IPS DF 6.9 (cell line): ENCODE measurements around the gene ARHGAP22.

ENCODE experiments used
- DNase-seq: peaks from one replicate; pipeline ENCODE4 v3.0.0-alpha.2; 2013; ENCODE audit warnings: low read depth, low spot score
- H3K27ac ChIP-seq: one replicate; pipeline ENCODE4 v1.5.1; 2013; ENCODE audit warnings: low read length, control low read depth
- H3K27me3 ChIP-seq: 2 replicates; pipeline ENCODE4 v1.6.1; 2013; ENCODE audit warnings: mild to moderate bottlenecking, low read length; ENCODE audit not compliant: control insufficient read depth, insufficient read depth
- H3K36me3 ChIP-seq: 2 replicates; pipeline ENCODE4 v1.6.1; 2013; ENCODE audit warnings: low read length; ENCODE audit not compliant: control insufficient read depth, insufficient read depth
- H3K4me1 ChIP-seq: 2 replicates; pipeline ENCODE4 v1.6.1; 2013; ENCODE audit warnings: low read length; ENCODE audit not compliant: control insufficient read depth, insufficient read depth
- H3K4me3 ChIP-seq: 2 replicates; pipeline ENCODE4 v1.5.1; 2013; ENCODE audit warnings: mild to moderate bottlenecking, low read length
- H3K9me3 ChIP-seq: 2 replicates; pipeline ENCODE4 v1.6.1; 2013; ENCODE audit warnings: low read length, inconsistent platforms; ENCODE audit not compliant: control insufficient read depth, insufficient read depth
- WGBS: extraction: QIAGEN DNeasy Blood & Tissue Kit; methylation state at CpG from one replicate; pipeline ENCODE4 v1.1.7; 2013; ENCODE audit warnings: mixed read lengths, missing lambda C conversion rate; ENCODE audit not compliant: insufficient read length, insufficient coverage; 5-methylcytosine and 5-hydroxymethylcytosine counted together

Gene ARHGAP22

DNA sequence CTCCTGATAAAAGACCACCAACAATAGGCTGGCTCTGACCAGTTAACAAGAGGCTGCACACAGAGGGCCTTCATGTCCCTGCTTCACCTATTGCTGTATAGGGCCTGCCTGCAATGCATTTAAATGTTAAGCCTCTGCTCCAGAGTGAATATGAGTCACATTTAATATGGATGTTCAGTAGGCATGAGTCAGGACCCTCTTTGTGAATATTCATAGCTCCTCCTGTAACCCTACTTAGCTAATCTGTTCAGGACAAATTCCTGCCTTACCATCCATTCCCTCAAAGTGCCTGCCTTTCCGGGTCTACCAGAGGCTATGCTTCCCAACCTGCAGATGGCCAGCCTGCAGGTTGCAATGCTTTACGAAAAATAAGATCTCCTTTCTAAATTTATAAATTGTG lies 32.5 kb downstream of the ARHGAP22 start:
- H3K4me1 ChIP-seq: no peaks in the 10 kb centered on the region; the same call in 1 of the 2 replicates
- no peak overlapping the region for H3K27ac ChIP-seq
- no peaks in the 10 kb centered on the region for H3K36me3 ChIP-seq
- WGBS: no CpG with 5 or more reads among the region's 2 CpGs
- H3K4me3 ChIP-seq: no peak overlapping the region
- no peaks in the 10 kb centered on the region for H3K27me3 ChIP-seq
- no peaks in the 10 kb centered on the region for H3K9me3 ChIP-seq
- no peak for DNase-seq

GRCh38 chr10:48568546-48568945 lies 36.3 kb downstream of the ARHGAP22 start:
- Histone ChIP-seq H3K4me3 (no peak overlapping the region), H3K36me3 (no peaks in the 10 kb centered on the region), H3K27ac (no peak overlapping the region), H3K27me3 (no peaks in the 10 kb centered on the region), H3K9me3 (no peaks in the 10 kb centered on the region), H3K4me1 (no peaks in the 10 kb centered on the region)
- DNase-seq: no peak
- WGBS: no CpG with 5 or more reads among the region's 8 CpGs

- H3K4me3 ChIP-seq: no peak overlapping the region
- H3K36me3 ChIP-seq: no peaks in the 10 kb centered on the region
- no peak overlapping the region for H3K27ac ChIP-seq
- no peaks in the 10 kb centered on the region for H3K27me3 ChIP-seq
- no peaks in the 10 kb centered on the region for H3K9me3 ChIP-seq
- no peak for DNase-seq
- H3K4me1 ChIP-seq: no peaks in the 10 kb centered on the region
- no CpG with 5 or more reads among the region's 4 CpGs for WGBS
Measured at GRCh38 chr10:48568131-48568530, 36.7 kb downstream of the ARHGAP22 start.

DNA sequence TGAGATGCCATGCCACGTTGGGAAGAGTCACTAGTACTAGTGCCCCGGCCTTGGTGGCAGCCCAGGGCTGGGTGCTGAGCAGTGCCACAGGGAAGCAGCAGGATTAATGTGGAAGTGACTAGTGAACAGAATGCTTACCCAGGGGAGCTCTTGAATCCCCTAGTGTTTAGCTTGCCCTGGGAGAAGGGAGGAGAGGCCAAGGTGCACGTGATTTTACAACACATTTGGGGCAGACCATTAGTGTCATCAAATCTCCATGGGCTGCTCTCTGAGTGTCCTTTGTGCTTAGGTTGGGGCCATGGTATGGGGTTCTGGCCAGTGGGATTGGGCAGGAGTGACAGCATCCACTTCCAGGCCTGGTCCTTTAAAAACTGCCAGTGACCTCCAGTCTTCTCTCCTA lies 37.5 kb downstream of the ARHGAP22 start:
- H3K9me3 ChIP-seq: no peaks in the 10 kb centered on the region
- H3K27ac ChIP-seq: no peak overlapping the region
- H3K27me3 ChIP-seq: no peaks in the 10 kb centered on the region
- no peaks in the 10 kb centered on the region for H3K4me1 ChIP-seq
- H3K36me3 ChIP-seq: no peaks in the 10 kb centered on the region
- DNase-seq: no peak
- H3K4me3 ChIP-seq: no peak overlapping the region
- WGBS: no CpG with 5 or more reads among the region's 3 CpGs

DNA sequence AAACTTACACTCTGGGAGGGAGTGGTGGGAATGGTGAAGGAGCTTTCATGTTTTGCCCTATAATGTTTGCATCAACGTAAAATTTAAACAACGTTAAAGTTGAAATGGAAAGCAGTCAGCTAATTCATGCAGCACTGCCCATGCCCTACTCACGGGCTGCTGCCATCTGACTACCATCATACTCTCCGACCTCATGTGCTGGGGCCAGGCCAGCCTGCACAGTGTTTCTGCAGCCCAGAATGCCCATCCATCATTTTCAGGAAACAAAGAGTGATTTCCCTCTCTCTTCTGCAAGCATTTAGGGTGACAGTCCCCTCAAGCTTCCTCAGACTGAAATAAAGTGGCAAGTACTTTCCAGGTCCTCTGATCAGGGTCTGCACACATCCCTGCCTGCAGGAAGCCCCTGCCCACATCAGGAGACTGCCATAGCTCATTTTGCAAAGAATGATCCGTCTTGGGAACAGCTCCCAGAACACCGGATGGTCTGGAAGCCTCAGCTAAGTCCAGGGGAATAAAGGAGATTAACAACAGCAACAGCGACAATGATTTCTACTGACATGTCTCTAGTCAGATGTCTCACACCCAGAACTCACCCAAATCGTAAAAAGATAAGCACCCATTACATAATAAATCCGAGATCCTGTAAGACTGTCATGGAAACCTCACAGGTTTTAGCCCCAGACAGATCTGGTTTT lies 40.3 kb downstream of the ARHGAP22 start:
- no peak for DNase-seq
- H3K4me3 ChIP-seq: no peak overlapping the region
- H3K9me3 ChIP-seq: no peaks in the 10 kb centered on the region
- no peak overlapping the region for H3K27ac ChIP-seq
- no peaks in the 10 kb centered on the region for H3K36me3 ChIP-seq
- no peaks in the 10 kb centered on the region for H3K4me1 ChIP-seq
- no CpG with 5 or more reads among the region's 9 CpGs for WGBS
- no peaks in the 10 kb centered on the region for H3K27me3 ChIP-seq

DNA sequence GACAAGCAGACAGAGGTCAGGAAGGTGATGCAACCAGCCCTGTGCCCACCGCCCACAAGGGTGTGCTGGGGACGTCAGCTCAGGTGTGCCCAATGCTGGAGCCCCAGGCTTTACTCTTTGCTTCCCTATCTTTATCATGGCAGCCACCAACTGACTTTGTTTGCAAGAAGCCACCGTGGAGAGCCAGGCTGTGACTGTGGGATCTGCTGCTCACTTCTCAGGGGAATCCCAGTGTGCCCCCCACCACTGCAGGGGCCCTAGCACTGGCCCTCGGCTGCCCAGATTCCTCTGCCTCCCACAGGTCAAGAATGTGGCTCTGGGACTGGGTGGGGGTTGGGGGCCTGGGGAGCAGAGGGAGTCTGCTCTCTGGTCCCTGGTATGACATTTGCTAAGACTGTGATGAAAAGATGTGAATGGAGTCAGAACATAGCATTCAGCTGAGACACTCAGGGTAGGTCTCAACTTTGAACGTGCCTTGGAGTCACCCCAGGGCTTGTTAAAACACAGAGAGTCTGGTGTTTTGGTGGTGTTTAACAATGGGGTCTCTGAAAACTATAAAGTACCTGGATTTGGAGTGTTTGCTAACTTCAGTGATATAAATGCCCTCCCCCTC lies 47.3 kb downstream of the ARHGAP22 start:
- no peak for DNase-seq
- no peak overlapping the region for H3K27ac ChIP-seq
- WGBS: no CpG with 5 or more reads among the region's 5 CpGs
- no peaks in the 10 kb centered on the region for H3K9me3 ChIP-seq
- no peaks in the 10 kb centered on the region for H3K27me3 ChIP-seq
- H3K4me1 ChIP-seq: no peaks in the 10 kb centered on the region; the same call in 1 of the 2 replicates
- no peaks in the 10 kb centered on the region for H3K36me3 ChIP-seq
- H3K4me3 ChIP-seq: no peak overlapping the region

DNA sequence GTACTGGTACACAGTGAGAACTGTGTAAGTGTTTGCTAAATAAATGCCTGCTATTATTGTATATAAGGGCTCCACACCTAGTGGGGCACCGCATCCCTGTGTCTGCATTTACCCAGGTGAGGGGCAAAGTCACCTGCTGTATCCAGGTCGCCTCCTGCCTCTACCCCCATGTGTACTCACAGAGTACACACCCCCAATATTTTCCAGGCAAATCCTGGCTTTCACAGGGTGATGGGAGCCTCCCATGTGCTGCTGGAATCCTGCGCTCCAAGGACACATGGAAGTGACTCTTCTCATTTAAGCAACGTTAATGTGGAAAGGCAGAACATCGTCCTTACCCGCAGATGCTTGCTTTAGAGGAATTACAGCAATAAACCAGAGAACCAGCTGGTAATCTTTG lies 48.2 kb downstream of the ARHGAP22 start:
- no peak for DNase-seq
- no CpG with 5 or more reads among the region's 6 CpGs for WGBS

DNA sequence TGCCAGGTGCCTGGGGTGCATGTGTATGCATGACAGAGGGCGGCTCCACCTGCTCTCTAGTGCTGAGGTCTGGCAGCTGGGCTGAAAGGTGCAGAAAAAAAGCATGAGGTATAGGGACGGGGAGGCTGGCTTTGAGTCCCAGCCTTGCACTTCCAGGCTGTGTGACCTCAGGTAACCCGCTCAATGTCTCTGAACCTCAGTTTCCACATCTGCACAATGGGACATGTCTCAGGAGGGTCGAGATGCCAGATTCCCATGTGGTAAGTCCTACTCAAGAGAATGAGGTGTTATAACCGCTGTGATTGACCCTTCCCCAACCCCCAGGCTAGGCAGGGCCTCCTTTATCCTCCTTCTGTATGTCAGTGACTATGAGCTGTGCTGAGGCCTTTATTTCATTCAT lies 48.8 kb downstream of the ARHGAP22 start:
- DNase-seq: no peak
- Histone ChIP-seq H3K36me3 (no peaks in the 10 kb centered on the region), H3K9me3 (no peaks in the 10 kb centered on the region), H3K27ac (no peak overlapping the region), H3K4me1 (no peaks in the 10 kb centered on the region; the same call in 1 of the 2 replicates), H3K4me3 (no peak overlapping the region), H3K27me3 (no peaks in the 10 kb centered on the region)
- no CpG with 5 or more reads among the region's 5 CpGs for WGBS

More for the DNA sequence above, 48.2 kb downstream of the ARHGAP22 start:
- Histone ChIP-seq H3K4me3 (no peak overlapping the region), H3K27me3 (no peaks in the 10 kb centered on the region), H3K36me3 (no peaks in the 10 kb centered on the region), H3K4me1 (no peaks in the 10 kb centered on the region; the same call in 1 of the 2 replicates), H3K9me3 (no peaks in the 10 kb centered on the region), H3K27ac (no peak overlapping the region)

- no peaks in the 10 kb centered on the region for H3K27me3 ChIP-seq
- H3K4me1 ChIP-seq: no peaks in the 10 kb centered on the region; the same call in 1 of the 2 replicates
- no peak overlapping the region for H3K4me3 ChIP-seq
- H3K36me3 ChIP-seq: no peaks in the 10 kb centered on the region
- no CpG with 5 or more reads among the region's 9 CpGs for WGBS
- no peaks in the 10 kb centered on the region for H3K9me3 ChIP-seq
- H3K27ac ChIP-seq: no peak overlapping the region
- DNase-seq: no peak
Measured at GRCh38 chr10:48555310-48556042, 49.4 kb downstream of the ARHGAP22 start.

DNA sequence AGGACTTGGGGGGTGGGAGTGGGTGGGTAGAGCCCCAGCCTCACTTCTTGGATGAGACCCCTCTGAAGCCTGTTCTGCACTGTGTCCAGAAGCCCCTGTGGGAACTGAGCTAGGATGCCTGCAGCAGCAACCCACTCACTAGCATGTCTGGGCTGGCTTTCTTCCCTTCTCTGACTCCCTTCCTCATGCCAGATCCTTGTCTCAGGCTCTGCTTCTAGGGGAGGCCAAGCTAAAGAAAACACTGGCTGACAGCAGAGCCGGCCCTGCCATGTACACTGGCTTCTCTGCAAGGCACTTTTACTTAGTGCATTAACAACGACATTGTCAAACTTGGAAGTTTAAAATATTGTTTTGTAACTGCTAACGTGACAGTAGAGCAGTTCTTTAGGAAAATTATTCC lies 50.2 kb downstream of the ARHGAP22 start:
- no peaks in the 10 kb centered on the region for H3K27me3 ChIP-seq
- H3K4me3 ChIP-seq: no peak overlapping the region
- no peaks in the 10 kb centered on the region; the same call in 1 of the 2 replicates for H3K4me1 ChIP-seq
- DNase-seq: no peak
- WGBS: no CpG with 5 or more reads among the region's 3 CpGs
- H3K27ac ChIP-seq: no peak overlapping the region
- H3K9me3 ChIP-seq: no peaks in the 10 kb centered on the region
- no peaks in the 10 kb centered on the region for H3K36me3 ChIP-seq
